HG03469 (cell line): ENCODE results near the gene ACSL1.

Experiments
- ATAC-seq: cut with Tn5 transposase; IDR thresholded peaks from one replicate; pipeline ENCODE4 v1.9.1; 2021; ENCODE audit warnings: mild to moderate bottlenecking, moderate library complexity, moderate number of reproducible peaks; ENCODE audit not compliant: unreplicated experiment

The ACSL1 gene

DNA sequence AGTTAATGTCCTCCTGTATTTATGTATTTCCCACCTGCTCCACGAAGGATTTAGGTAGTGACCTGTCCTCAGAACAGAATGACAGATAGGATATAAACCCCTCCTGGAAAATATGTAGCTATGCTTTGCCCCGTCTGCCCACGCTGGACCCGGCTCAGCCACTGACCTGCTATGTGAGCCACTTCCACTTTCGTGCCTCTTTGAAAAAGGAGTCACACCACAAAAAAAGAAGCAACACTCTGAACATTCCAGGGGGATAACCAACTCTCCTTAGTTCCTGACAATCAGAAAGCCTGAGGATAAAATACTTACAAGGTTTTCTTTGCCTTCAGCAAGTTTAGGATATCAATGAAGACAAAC is 11.1 kb downstream of the ACSL1 start:
- ATAC-seq: no peak

- no peak for ATAC-seq
Measured at GRCh38 chr4:184812651-184813181, 13.1 kb downstream of the ACSL1 start.

- ATAC-seq: no peak
Measured at GRCh38 chr4:184812199-184812542, 13.6 kb downstream of the ACSL1 start.

- ATAC-seq: no peak
Measured at GRCh38 chr4:184811526-184812198, 14.1 kb downstream of the ACSL1 start.

DNA sequence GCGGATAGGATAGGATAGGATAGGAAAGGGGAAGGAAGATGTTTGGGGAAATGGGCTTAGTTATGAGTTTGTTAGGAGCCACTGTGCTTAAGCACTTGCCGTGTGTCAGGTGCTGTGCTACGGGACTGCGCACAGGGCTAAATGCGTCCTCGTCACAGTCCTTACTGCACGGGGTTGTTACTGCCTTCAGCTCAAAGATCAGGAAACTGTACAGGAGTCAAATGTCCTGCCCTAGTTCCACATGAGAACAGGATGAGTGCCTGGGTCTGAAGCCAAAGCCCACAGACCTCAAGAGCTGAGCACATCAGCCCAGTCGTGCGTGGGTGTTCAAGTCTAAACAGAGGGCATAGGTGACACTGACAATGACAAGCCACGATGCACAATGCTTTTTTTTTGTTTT is 15.0 kb downstream of the ACSL1 start:
- ATAC-seq: no peak

DNA sequence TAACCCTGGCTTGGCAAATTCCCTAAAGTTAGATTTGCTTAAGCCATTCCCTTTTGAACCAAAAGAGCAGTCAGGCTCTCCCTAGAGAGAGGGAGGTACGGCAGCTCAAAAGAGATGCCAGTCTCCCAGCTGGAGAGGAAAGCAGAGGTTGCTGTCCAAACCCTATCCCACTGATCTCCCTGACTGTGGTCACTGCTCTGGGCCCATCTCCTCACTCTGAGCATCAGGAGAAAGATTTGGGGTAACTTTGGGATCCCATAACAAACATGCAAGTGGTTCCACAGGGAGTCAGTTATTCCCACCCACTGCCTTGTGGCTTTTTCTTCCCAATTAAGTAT is 17.1 kb downstream of the ACSL1 start:
- ATAC-seq: no peak

GRCh38 chr4:184807797-184808712 is 17.7 kb downstream of the ACSL1 start:
- no peak for ATAC-seq

DNA sequence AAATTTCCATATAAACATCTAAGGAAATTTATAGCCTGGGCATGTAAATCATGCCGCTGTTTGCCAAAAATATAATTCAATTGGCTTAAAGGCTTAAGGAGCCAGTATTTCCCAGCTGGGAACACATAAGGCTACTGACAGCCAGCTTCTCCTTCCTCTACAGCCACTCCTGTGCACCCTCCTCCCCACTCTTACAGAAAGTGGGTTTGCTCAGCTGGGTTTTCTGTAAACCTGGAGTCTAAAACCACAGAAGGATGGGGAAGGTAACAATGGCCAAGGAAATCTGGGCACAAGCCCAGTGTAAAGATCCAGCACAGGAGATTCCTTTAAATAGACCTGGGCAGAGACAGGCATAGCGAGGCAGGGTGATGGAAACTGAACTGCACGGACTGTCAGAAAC is 18.5 kb downstream of the ACSL1 start:
- no peak for ATAC-seq

DNA sequence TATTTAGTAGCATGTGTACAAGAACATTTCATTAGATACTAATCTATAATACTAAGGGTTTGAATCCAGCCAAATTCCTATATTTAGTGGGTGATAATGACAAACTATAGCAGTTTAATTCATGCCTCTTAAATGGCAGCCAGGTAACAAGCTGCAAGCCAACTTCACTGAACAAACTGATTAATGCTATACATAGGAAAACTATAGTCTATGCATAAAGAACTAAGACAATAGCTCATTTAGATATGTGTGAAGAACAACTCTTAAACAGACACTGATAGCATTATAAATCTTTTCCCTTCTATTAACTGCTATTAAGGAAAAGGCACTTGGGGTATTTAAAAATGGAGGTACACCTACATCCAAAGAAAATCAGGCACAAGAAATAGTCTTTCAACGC is 19.1 kb downstream of the ACSL1 start:
- no peak for ATAC-seq

GRCh38 chr4:184806229-184806550 is 19.6 kb downstream of the ACSL1 start:
- no peak for ATAC-seq

- peak; percentile 29 for ATAC-seq
Measured at GRCh38 chr4:184805462-184806228, 20.1 kb downstream of the ACSL1 start.

DNA sequence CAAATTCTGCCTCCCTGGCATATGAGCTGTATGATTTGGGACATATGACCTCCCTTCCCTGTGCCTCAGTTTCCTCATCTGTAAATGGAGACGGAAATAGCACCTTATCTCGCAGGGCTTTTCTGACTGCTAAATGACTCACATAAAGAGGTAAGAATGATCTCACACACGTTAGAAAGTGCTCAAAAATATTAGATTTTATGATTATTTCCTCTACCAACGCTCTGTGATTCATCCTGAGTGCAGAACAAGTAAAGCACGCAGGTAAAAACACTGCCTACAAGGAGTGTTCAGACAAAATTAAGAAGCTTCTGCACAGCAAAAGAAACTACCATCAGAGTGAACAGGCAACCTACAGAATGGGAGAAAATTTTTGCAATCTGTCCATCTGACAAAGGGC is 21.1 kb downstream of the ACSL1 start:
- ATAC-seq: no peak

GRCh38 chr4:184803874-184804273 is 21.9 kb downstream of the ACSL1 start:
- no peak for ATAC-seq

DNA sequence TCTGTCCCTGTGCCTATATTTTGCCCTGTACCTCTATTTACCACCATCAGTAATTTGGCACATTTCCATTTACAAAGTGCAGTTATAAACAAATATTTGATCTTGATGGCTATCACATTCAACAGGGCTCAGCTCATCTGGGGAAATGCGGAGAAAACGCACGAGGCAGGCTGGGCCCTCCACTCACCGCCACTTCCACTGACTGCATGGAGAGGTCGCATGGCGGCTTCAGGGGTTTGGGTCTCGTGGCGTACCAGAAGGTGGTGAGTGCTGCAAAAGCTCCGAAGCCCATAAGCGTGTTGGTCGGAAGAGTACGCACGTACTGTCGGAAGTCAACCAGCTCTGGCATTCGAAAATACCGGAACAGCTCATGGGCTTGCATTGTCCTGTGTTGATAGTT is 22.6 kb downstream of the ACSL1 start:
- ATAC-seq: no peak

DNA sequence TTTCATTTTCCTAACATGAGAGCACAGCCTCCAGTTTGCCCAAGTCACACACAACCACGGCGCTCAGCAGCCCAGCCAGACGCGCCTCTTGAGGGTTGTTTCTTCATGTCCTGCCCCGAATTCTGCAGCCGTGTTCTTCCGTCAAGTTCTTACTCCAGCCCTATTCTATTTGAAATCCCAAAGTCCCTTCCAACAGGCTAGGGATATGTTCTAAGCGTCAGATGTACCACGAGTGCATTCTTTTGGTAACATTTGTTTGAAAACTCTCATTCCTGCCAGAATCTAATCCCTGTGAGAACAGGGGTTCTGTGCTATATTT is 23.1 kb downstream of the ACSL1 start:
- no peak for ATAC-seq

GRCh38 chr4:184801781-184802696 is 23.7 kb downstream of the ACSL1 start:
- ATAC-seq: no peak

DNA sequence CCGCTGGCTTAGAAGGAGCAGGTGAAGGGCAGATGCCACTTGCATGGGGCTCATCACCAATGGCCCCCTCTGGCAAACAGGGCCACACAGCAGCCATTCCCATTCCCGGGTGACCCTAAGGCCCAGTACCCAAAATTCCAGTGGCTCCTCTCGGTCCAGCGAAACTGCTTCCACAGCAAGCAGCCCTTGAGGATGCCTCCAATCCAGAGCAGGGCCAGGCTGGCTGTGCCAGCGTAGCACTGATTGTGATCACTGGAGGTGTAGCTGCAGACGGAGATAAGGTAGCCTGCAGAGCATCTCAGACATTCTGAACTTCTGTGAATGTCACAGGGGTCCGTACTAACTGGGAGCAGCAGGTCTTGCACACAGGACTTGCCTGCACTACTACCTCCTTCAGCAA is 27.3 kb downstream of the ACSL1 start:
- no peak for ATAC-seq

DNA sequence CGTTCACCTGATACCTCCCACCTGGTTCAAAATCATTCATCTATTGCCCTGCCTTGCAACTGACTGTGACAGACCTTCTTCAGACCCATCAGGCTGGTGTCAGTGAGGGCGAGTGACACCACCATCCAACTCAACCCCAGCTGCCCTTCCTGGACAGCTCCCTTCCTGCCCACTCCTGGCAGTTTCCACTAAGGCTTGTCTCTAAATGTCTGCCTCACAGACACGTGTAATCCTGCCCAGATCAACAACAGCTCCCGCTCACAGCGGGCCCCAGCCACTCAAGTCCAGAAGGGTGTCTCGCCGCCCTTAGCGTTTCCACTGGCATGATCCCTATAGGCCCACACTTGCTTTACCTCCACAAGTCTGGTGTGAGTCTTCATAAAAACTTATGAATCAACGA is 28.9 kb downstream of the ACSL1 start:
- ATAC-seq: no peak

DNA sequence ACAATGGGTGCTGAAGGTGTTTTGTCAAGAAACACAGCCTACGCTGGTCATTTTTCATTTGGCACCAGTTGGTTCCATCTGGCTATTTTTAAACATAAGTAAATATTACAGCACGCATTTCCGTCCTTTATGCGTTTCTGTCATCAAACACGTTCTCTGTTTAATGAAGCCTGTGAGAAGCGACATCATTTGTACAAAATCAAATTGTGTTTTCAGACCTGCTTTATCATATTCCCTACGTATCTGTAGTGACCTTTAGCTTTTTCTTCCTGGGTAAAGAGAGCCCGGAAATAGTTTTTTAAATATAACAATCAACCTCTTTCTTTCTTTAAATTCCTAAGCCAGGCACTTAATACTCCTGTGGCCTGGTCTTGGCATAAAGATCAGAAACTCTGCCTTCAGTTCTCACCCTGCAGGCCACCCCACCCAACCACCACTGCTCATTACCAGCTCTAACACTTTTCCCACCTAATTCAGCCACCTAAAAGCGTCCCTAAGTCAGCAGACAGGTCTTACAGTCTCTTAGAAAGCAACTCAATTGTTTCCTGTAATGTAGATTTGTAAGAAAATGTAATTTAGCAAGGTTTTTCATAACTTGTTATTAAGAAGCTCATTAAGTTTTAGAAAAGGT is 30.4 kb downstream of the ACSL1 start:
- ATAC-seq: no peak

DNA sequence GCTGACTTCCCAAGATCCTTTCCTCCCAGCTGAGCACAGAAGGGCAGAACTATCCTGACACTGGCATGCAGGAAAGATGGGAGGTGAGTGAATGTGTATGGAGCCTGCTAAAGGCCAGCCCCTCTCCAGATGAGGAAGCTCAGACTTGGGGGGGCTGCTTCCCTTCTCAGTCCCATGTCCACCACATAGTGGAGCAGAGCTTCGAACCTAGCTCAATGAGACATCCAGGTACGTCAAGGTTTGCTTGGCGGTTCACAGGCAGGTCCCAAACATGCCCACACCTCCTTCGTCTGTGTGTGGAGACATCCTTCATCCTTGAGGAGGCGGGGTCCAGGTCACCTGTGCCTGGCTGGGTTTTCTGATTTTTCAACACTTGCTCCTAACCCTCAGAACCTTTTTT is 31.3 kb downstream of the ACSL1 start:
- no peak for ATAC-seq
